ENCODE measurements around the gene DIP2C.

Gene DIP2C

GRCh38 chr10:387909-388660, 301.4 kb downstream of the DIP2C start:
- Mint-ChIP-seq H3K36me3 (ENCODE audit: low read depth) (peaks cover 6% of the 10 kb centered on the region), H3K9me3 (no peaks in the 10 kb centered on the region), H3K27ac (no peak overlapping the region), H3K27me3 (no peaks in the 10 kb centered on the region), H3K4me3 (no peak overlapping the region), H3K4me1 (ENCODE audit: low read depth) (no peaks in the 10 kb centered on the region)

GRCh38 chr10:387593-387891, 301.9 kb downstream of the DIP2C start:
- Mint-ChIP-seq H3K9me3 (no peaks in the 10 kb centered on the region), H3K36me3 (ENCODE audit: low read depth) (peaks cover 6% of the 10 kb centered on the region), H3K4me1 (ENCODE audit: low read depth) (no peaks in the 10 kb centered on the region), H3K27me3 (no peaks in the 10 kb centered on the region), H3K27ac (no peak overlapping the region), H3K4me3 (no peak overlapping the region)

GRCh38 chr10:386771-387592, 302.5 kb downstream of the DIP2C start:
- Mint-ChIP-seq H3K27ac (no peak overlapping the region), H3K27me3 (no peaks in the 10 kb centered on the region)

GRCh38 chr10:385571-386300, 303.7 kb downstream of the DIP2C start:
- no peaks in the 10 kb centered on the region for H3K9me3 Mint-ChIP-seq
- no peaks in the 10 kb centered on the region for H3K27me3 Mint-ChIP-seq
- no peak overlapping the region for H3K27ac Mint-ChIP-seq
- peaks cover 6% of the 10 kb centered on the region for H3K36me3 Mint-ChIP-seq (ENCODE audit: low read depth)
- H3K4me1 Mint-ChIP-seq (ENCODE audit: low read depth): peaks cover 8% of the 10 kb centered on the region
- no peak overlapping the region for H3K4me3 Mint-ChIP-seq

More at GRCh38 chr10:386771-387592, 302.5 kb downstream of the DIP2C start:
- Mint-ChIP-seq H3K9me3 (no peaks in the 10 kb centered on the region), H3K36me3 (ENCODE audit: low read depth) (peaks cover 6% of the 10 kb centered on the region), H3K4me3 (no peak overlapping the region), H3K4me1 (ENCODE audit: low read depth) (peaks cover 2% of the 10 kb centered on the region)

- Mint-ChIP-seq H3K27me3 (no peaks in the 10 kb centered on the region), H3K36me3 (ENCODE audit: low read depth) (peaks cover 6% of the 10 kb centered on the region), H3K9me3 (no peaks in the 10 kb centered on the region)
These were observed 304.7 kb downstream of the DIP2C start for GRCh38 chr10:384538-385305.

GRCh38 chr10:383519-383918, 305.9 kb downstream of the DIP2C start:
- Mint-ChIP-seq H3K9me3 (no peaks in the 10 kb centered on the region), H3K27ac (no peak overlapping the region), H3K36me3 (ENCODE audit: low read depth) (peaks cover 6% of the 10 kb centered on the region), H3K4me1 (ENCODE audit: low read depth) (peaks cover 8% of the 10 kb centered on the region), H3K27me3 (no peaks in the 10 kb centered on the region), H3K4me3 (no peak overlapping the region)

More at GRCh38 chr10:384538-385305, 304.7 kb downstream of the DIP2C start:
- no peak overlapping the region for H3K4me3 Mint-ChIP-seq
- H3K27ac Mint-ChIP-seq: no peak overlapping the region
- peaks cover 8% of the 10 kb centered on the region for H3K4me1 Mint-ChIP-seq (ENCODE audit: low read depth)

GRCh38 chr10:381805-382204, 307.7 kb downstream of the DIP2C start:
- H3K4me3 Mint-ChIP-seq: no peak overlapping the region
- peaks cover 4% of the 10 kb centered on the region for H3K27me3 Mint-ChIP-seq
- H3K9me3 Mint-ChIP-seq: no peaks in the 10 kb centered on the region
- peaks cover 12% of the 10 kb centered on the region for H3K4me1 Mint-ChIP-seq (ENCODE audit: low read depth)
- H3K36me3 Mint-ChIP-seq (ENCODE audit: low read depth): peaks cover 6% of the 10 kb centered on the region
- H3K27ac Mint-ChIP-seq: no peak overlapping the region

GRCh38 chr10:381346-381745, 308.1 kb downstream of the DIP2C start:
- Mint-ChIP-seq H3K4me1 (ENCODE audit: low read depth) (peaks cover 15% of the 10 kb centered on the region), H3K27ac (no peak overlapping the region), H3K4me3 (no peak overlapping the region), H3K9me3 (no peaks in the 10 kb centered on the region), H3K36me3 (ENCODE audit: low read depth) (peaks cover 6% of the 10 kb centered on the region), H3K27me3 (peaks cover 4% of the 10 kb centered on the region)

- H3K27ac Mint-ChIP-seq: no peak overlapping the region
- no peaks in the 10 kb centered on the region for H3K9me3 Mint-ChIP-seq
- peaks cover 15% of the 10 kb centered on the region for H3K4me1 Mint-ChIP-seq (ENCODE audit: low read depth)
- peaks cover 4% of the 10 kb centered on the region for H3K27me3 Mint-ChIP-seq
- H3K36me3 Mint-ChIP-seq (ENCODE audit: low read depth): peaks cover 6% of the 10 kb centered on the region
- no peak overlapping the region for H3K4me3 Mint-ChIP-seq
These were observed 309.0 kb downstream of the DIP2C start for GRCh38 chr10:380313-380940.

- peaks cover 6% of the 10 kb centered on the region for H3K36me3 Mint-ChIP-seq (ENCODE audit: low read depth)
- no peak overlapping the region for H3K27ac Mint-ChIP-seq
- H3K9me3 Mint-ChIP-seq: no peaks in the 10 kb centered on the region
- peaks cover 4% of the 10 kb centered on the region for H3K27me3 Mint-ChIP-seq
- H3K4me3 Mint-ChIP-seq: no peak overlapping the region
- H3K4me1 Mint-ChIP-seq (ENCODE audit: low read depth): peaks cover 15% of the 10 kb centered on the region
These were observed 310.4 kb downstream of the DIP2C start for GRCh38 chr10:378930-379704.

GRCh38 chr10:378230-378929, 311.1 kb downstream of the DIP2C start:
- Mint-ChIP-seq H3K4me1 (ENCODE audit: low read depth) (peaks cover 15% of the 10 kb centered on the region), H3K9me3 (no peaks in the 10 kb centered on the region), H3K27ac (no peak overlapping the region), H3K4me3 (no peak overlapping the region), H3K27me3 (peaks cover 4% of the 10 kb centered on the region), H3K36me3 (ENCODE audit: low read depth) (no peaks in the 10 kb centered on the region)

- Mint-ChIP-seq H3K4me1 (ENCODE audit: low read depth) (peaks cover 15% of the 10 kb centered on the region), H3K27me3 (peaks cover 4% of the 10 kb centered on the region), H3K9me3 (no peaks in the 10 kb centered on the region), H3K36me3 (ENCODE audit: low read depth) (no peaks in the 10 kb centered on the region), H3K4me3 (no peak overlapping the region), H3K27ac (no peak overlapping the region)
These were observed 312.2 kb downstream of the DIP2C start for GRCh38 chr10:377228-377627.

GRCh38 chr10:375815-376505, 313.5 kb downstream of the DIP2C start:
- Mint-ChIP-seq H3K36me3 (ENCODE audit: low read depth) (no peaks in the 10 kb centered on the region), H3K27ac (no peak overlapping the region), H3K4me3 (no peak overlapping the region), H3K9me3 (no peaks in the 10 kb centered on the region), H3K27me3 (peaks cover 4% of the 10 kb centered on the region), H3K4me1 (ENCODE audit: low read depth) (peaks cover 7% of the 10 kb centered on the region)
